Neural cell (in vitro differentiated cells): Measurements from ENCODE around the gene TGOLN2. TPM values are rescaled to one million over a fixed set of nuclear protein-coding genes. Genes with fewer than 3 reads are reported as not detected.

ENCODE experiments used
- H2AFZ ChIP-seq: fragments of 200-600, 300-800 bp; sonication (generic), shearing (Covaris generic); 2 replicates; pipeline ENCODE4 v1.6.0; 2014; ENCODE audit warnings: low read depth, mild to moderate bottlenecking, antibody characterized with exemption, low read length, moderate library complexity
- H3F3A ChIP-seq: fragments of 200-600 bp; shearing (Covaris generic); 2 replicates; pipeline ENCODE4 v1.6.1; 2016; ENCODE audit warnings: mild to moderate bottlenecking, moderate library complexity, mixed read lengths, antibody characterized with exemption, low read length; ENCODE audit not compliant: insufficient read depth, poor library complexity, severe bottlenecking
- H3K27ac ChIP-seq: fragments of 200-600, 300-800 bp; sonication (generic), shearing (Covaris generic); 2 replicates; pipeline ENCODE4 v1.5.1; 2014; ENCODE audit warnings: mild to moderate bottlenecking, low read length, moderate library complexity
- H3K27me3 ChIP-seq: fragments of 300-800, 200-600 bp; sonication (generic), shearing (Covaris generic); 2 replicates; pipeline ENCODE4 v1.6.0; 2014; ENCODE audit warnings: mild to moderate bottlenecking, low read depth, low read length, moderate library complexity; ENCODE audit not compliant: insufficient read depth
- H3K36me3 ChIP-seq: fragments of 300-800, 200-600 bp; sonication (generic), shearing (Covaris generic); 2 replicates; pipeline ENCODE4 v1.5.1; 2014; ENCODE audit warnings: mild to moderate bottlenecking, antibody characterized with exemption, low read length, moderate library complexity; ENCODE audit not compliant: insufficient read depth
- H3K4me2 ChIP-seq: fragments of 300-800, 200-600 bp; sonication (generic), shearing (Covaris generic); 2 replicates; pipeline ENCODE4 v1.6.0; 2014; ENCODE audit warnings: mild to moderate bottlenecking, low read length
- H3K4me3 ChIP-seq: fragments of 300-800, 200-600 bp; sonication (generic), shearing (Covaris generic); 2 replicates; pipeline ENCODE4 v1.5.1; 2014; ENCODE audit warnings: mild to moderate bottlenecking, low read length, moderate library complexity
- H3K79me2 ChIP-seq: fragments of 200-600 bp; shearing (Covaris generic); replicated peaks from 2 replicates; pipeline ENCODE4 v1.6.0; 2014; ENCODE audit warnings: mild to moderate bottlenecking, low read length, moderate library complexity; ENCODE audit not compliant: insufficient read depth
- H3K9ac ChIP-seq: fragments of 300-800, 200-600 bp; sonication (generic), shearing (Covaris generic); 2 replicates; pipeline ENCODE4 v1.6.1; 2016; ENCODE audit warnings: mild to moderate bottlenecking, low read length, mixed read lengths
- H3K9me2 ChIP-seq: fragments of 200-600 bp; shearing (Covaris generic); 2 replicates; pipeline ENCODE4 v1.6.1; 2016; ENCODE audit warnings: mild to moderate bottlenecking, low read length, mixed read lengths; ENCODE audit not compliant: insufficient read depth
- H3K9me3 ChIP-seq: fragments of 200-600, 300-800 bp; sonication (generic), shearing (Covaris generic); 2 replicates; pipeline ENCODE4 v1.6.1; 2016; ENCODE audit warnings: mild to moderate bottlenecking, mixed run types, low read length, moderate library complexity, mixed read lengths
- H4K20me1 ChIP-seq: fragments of 200-600 bp; shearing (Covaris generic); 2 replicates; pipeline ENCODE4 v1.6.1; 2016; ENCODE audit warnings: mild to moderate bottlenecking, mixed run types; ENCODE audit not compliant: insufficient read depth
- CTCF ChIP-seq: fragments of 450-650 bp; IDR thresholded peaks from 2 replicates; pipeline ENCODE4 v1.5.1; 2014; ENCODE audit warnings: antibody characterized with exemption, mild to moderate bottlenecking, moderate library complexity; ENCODE audit not compliant: poor library complexity, severe bottlenecking
- EP300 ChIP-seq: fragments of 450-650 bp; conservative IDR thresholded peaks from 2 replicates; pipeline ENCODE4 v1.6.1; 2014; ENCODE audit warnings: antibody characterized with exemption, mild to moderate bottlenecking, moderate library complexity; ENCODE audit not compliant: poor library complexity, severe bottlenecking
- EZH2 ChIP-seq: fragments of 200-600, 300-800 bp; shearing (Covaris generic), sonication (generic); IDR thresholded peaks from 2 replicates; pipeline ENCODE4 v1.6.1; 2014; ENCODE audit warnings: antibody characterized with exemption, low read length, borderline replicate concordance, mild to moderate bottlenecking; ENCODE audit not compliant: insufficient read depth, poor library complexity, severe bottlenecking
- MXI1 ChIP-seq: fragments of 450-650 bp; conservative IDR thresholded peaks from 2 replicates; pipeline ENCODE4 v1.6.1; 2014; ENCODE audit warnings: antibody characterized with exemption, mild to moderate bottlenecking; ENCODE audit not compliant: poor library complexity, severe bottlenecking
- POLR2AphosphoS5 ChIP-seq: IDR thresholded peaks from 2 replicates; pipeline ENCODE4 v1.6.1; 2012
- RAD21 ChIP-seq: fragments of 450-650 bp; conservative IDR thresholded peaks from 2 replicates; pipeline ENCODE4 v1.6.1; 2014; ENCODE audit warnings: antibody characterized with exemption, mild to moderate bottlenecking, moderate library complexity
- REST ChIP-seq: IDR thresholded peaks from 2 replicates; pipeline ENCODE4 v1.6.1; 2012; ENCODE audit warnings: borderline replicate concordance
- SMC3 ChIP-seq: fragments of 450-650 bp; conservative IDR thresholded peaks from 2 replicates; pipeline ENCODE4 v1.6.1; 2014; ENCODE audit warnings: antibody characterized with exemption, mild to moderate bottlenecking, moderate library complexity; ENCODE audit not compliant: poor library complexity
- TAF1 ChIP-seq: IDR thresholded peaks from 2 replicates; pipeline ENCODE4 v1.6.1; 2012; ENCODE audit warnings: low read depth
- polyA plus RNA-seq: library from polyadenylated mRNA; depleted of rRNA; stranded (reverse); fragments of >200 nt; gene quantifications from 2 replicates; pipeline ENCODE4 v1.2.3, GENCODE V29; 2014

TGOLN2 gene
- polyA plus RNA-seq, 1 donor from 2014 or later = 22.7 TPM

DNA sequence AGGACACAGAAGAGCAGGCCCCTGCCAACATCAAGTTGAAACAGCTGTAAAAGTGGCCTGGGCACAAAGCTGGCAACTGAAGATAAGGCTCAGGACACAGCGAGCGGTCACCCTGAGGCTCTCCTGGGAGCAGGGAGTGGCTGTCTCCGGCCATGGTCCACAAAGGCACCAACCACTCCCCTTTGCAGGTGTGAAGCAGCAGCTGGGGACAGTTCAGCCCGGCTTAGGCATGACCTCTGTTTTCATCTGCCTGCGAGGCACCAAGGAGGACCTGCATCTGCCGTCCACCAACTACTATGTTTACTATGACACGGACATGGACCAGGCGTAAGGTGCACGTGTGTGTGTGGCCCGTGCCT, 12.9 kb downstream of the TGOLN2 start:
- no peak overlapping the region for H3K4me3 ChIP-seq
- TF ChIP-seq CTCF (no peak), SMC3 (no peak), TAF1 (no peak), RAD21 (no peak), REST (no peak), POLR2AphosphoS5 (no peak), EZH2 (no peak), EP300 (no peak), MXI1 (no peak)

GRCh38 chr2:85312404-85312803, 15.4 kb downstream of the TGOLN2 start:
- Histone ChIP-seq H3K27ac (no peak overlapping the region), H3K4me2 (no peak overlapping the region), H3K9me3 (no peaks in the 10 kb centered on the region), H3F3A (no peaks in the 10 kb centered on the region), H2AFZ (no peak overlapping the region), H3K79me2 (no peaks in the 10 kb centered on the region), H3K36me3 (no peaks in the 10 kb centered on the region), H4K20me1 (no peaks in the 10 kb centered on the region), H3K27me3 (no peaks in the 10 kb centered on the region), H3K9ac (no peak overlapping the region), H3K9me2 (no peaks in the 10 kb centered on the region), H3K4me3 (no peak overlapping the region)
- no peak for TF ChIP-seq SMC3
- no peak for TF ChIP-seq POLR2AphosphoS5
- no peak for TF ChIP-seq EP300

More for the DNA sequence above, 12.9 kb downstream of the TGOLN2 start:
- Histone ChIP-seq H3K36me3 (no peaks in the 10 kb centered on the region), H4K20me1 (no peaks in the 10 kb centered on the region), H3F3A (no peaks in the 10 kb centered on the region), H3K9ac (no peak overlapping the region), H3K27ac (no peak overlapping the region), H2AFZ (no peak overlapping the region), H3K79me2 (no peaks in the 10 kb centered on the region), H3K27me3 (no peaks in the 10 kb centered on the region), H3K4me2 (no peak overlapping the region), H3K9me2 (no peaks in the 10 kb centered on the region), H3K9me3 (no peaks in the 10 kb centered on the region)

- H3K9me2 ChIP-seq = no peaks in the 10 kb centered on the region
- no peak overlapping the region for H3K4me3 ChIP-seq
- no peaks in the 10 kb centered on the region for H4K20me1 ChIP-seq
- H3F3A ChIP-seq = no peaks in the 10 kb centered on the region
- no peak overlapping the region for H3K27ac ChIP-seq
- H3K79me2 ChIP-seq = no peaks in the 10 kb centered on the region
- H2AFZ ChIP-seq = no peak overlapping the region
- H3K36me3 ChIP-seq = no peaks in the 10 kb centered on the region
- H3K4me2 ChIP-seq = no peak overlapping the region
- TF ChIP-seq SMC3 (no peak), CTCF (no peak)
- H3K9me3 ChIP-seq = no peaks in the 10 kb centered on the region
- no peak overlapping the region for H3K9ac ChIP-seq
- no peaks in the 10 kb centered on the region for H3K27me3 ChIP-seq
Observed at GRCh38 chr2:85310330-85310729, 17.5 kb downstream of the TGOLN2 start.
